ENCODE measurements around the gene C20orf173. TPM values are rescaled to one million over a fixed set of nuclear protein-coding genes. Genes with fewer than 3 reads are reported as not detected.
A peak's percentile ranks its signal among the peaks of the same experiment; 100 is the strongest.

The C20orf173 gene
- total and polyA plus RNA-seq, 2 of the 13 experiments (the other 11 are each of a cell fraction or from before 2014, with no cell fraction given) = not detected

- H2AFZ ChIP-seq (ENCODE audit: low read length) = no peak overlapping the region
- in situ Hi-C loops (cut with HindIII; ENCODE audit: extremely low pct_ligation_motif_present, low pct_unique_long_range_greater_than_20kb) (no loop called here), intact Hi-C loops (cut with micrococcal nuclease; ENCODE audit: unreplicated experiment) (no loop called here)
- H3K9ac ChIP-seq (ENCODE audit: insufficient read depth, low read depth, low read length) = no peak overlapping the region
- H3K4me2 ChIP-seq (ENCODE audit: low read depth, low read length) = peak overlapping the region; percentile 46
- H3K9me3 ChIP-seq (ENCODE audit: low read length) = peaks cover 8% of the 10 kb centered on the region
- ChIA-PET CTCF (ENCODE audit: low intra/inter-chr PET ratio, low total read pairs) (no interaction called here), POLR2A (interaction anchor here (1.8 kb wide), 1 partner anchor 34 kb away, joined by 8 read pairs; the partner anchor contains the start of gene ERGIC3)
- TF ChIP-seq PPARG (CRISPR knock-in tag; conservative IDR thresholded peaks at IDR 0.05) = peak; percentile 95
- TF ChIP-seq ELF3 (CRISPR knock-in tag; IDR thresholded peaks at IDR 0.05) = peak; percentile 15; the same call in 1 of the 2 replicates
- no peak for TF ChIP-seq HDAC1 (CRISPR knock-in tag; IDR thresholded peaks at IDR 0.05)
- no peak for TF ChIP-seq ZNF44 (CRISPR knock-in tag; IDR thresholded peaks at IDR 0.05)
- TF ChIP-seq ARID5B (CRISPR knock-in tag; IDR thresholded peaks at IDR 0.05) = 0 out of 2 replicates have a peak, but pooled peaks have one; percentile 21
- TF ChIP-seq TFE3 (CRISPR knock-in tag; IDR thresholded peaks at IDR 0.05) = peak; percentile 80
- no peak for TF ChIP-seq ZNF781 (CRISPR knock-in tag; IDR thresholded peaks at IDR 0.05; ENCODE audit: borderline replicate concordance, not compliant biosample characterization)
- 0 out of 2 replicates have a peak, but pooled peaks have one; percentile 25 for TF ChIP-seq FOXA3 (CRISPR knock-in tag; IDR thresholded peaks at IDR 0.05)
- TF ChIP-seq FOXO4 (CRISPR knock-in tag; conservative IDR thresholded peaks at IDR 0.05) = 0 out of 2 replicates have a peak, but pooled peaks have one; percentile 55
- peak; percentile 83 for TF ChIP-seq RXRB (CRISPR knock-in tag; IDR thresholded peaks at IDR 0.05; ENCODE audit: borderline replicate concordance)
- no peak for TF ChIP-seq RBM22 (optimal IDR thresholded peaks at IDR 0.05; ENCODE audit: low read length)
- no peak for TF ChIP-seq HOXD1 (CRISPR knock-in tag; IDR thresholded peaks at IDR 0.05)
- TF ChIP-seq ZEB1 (IDR thresholded peaks at IDR 0.05; ENCODE audit: insufficient replicate concordance, low read depth) = peak; percentile 33
- no peaks in the 10 kb centered on the region for H4K20me1 ChIP-seq (ENCODE audit: insufficient read depth, low read length)
- peak; percentile 62 for DNase-seq (ENCODE audit: low spot score)
- H3K4me3 ChIP-seq (replicated peaks in 1 of 3; ENCODE audit: insufficient read depth in 1 of 3, low read depth in 2 of 3, low read length in 3 of 3) = no peak overlapping the region
- H3K27me3 ChIP-seq (ENCODE audit: control insufficient read depth in 1 of 2, insufficient read depth in 2 of 2, low read length in 2 of 2) = no peaks in the 10 kb centered on the region
- H3K4me1 ChIP-seq (ENCODE audit: insufficient read depth, low read length) = peaks cover 23% of the 10 kb centered on the region
- peak; percentile 53 for ATAC-seq
- BruUV-seq (replicated peaks) = no TSS peak
- no peak overlapping the region for H3K27ac ChIP-seq (ENCODE audit: extremely low read length, insufficient read depth, low read length)
- no peaks in the 10 kb centered on the region for H3K79me2 ChIP-seq (ENCODE audit: insufficient read depth, low read length)
- 0% methylated on average over 4 of the region's 4 CpGs for WGBS (ENCODE audit: low lambda C conversion rate)
- no peaks in the 10 kb centered on the region for H3K36me3 ChIP-seq (replicated peaks in 1 of 2; ENCODE audit: control insufficient read depth in 1 of 2, insufficient read depth in 2 of 2, low read length in 2 of 2)
- no peak for FAIRE-seq
These were observed 46.5 kb upstream of the C20orf173 start for GRCh38 chr20:35575958-35576357.
